Measurements from ENCODE around the gene SYT5.

DNA sequence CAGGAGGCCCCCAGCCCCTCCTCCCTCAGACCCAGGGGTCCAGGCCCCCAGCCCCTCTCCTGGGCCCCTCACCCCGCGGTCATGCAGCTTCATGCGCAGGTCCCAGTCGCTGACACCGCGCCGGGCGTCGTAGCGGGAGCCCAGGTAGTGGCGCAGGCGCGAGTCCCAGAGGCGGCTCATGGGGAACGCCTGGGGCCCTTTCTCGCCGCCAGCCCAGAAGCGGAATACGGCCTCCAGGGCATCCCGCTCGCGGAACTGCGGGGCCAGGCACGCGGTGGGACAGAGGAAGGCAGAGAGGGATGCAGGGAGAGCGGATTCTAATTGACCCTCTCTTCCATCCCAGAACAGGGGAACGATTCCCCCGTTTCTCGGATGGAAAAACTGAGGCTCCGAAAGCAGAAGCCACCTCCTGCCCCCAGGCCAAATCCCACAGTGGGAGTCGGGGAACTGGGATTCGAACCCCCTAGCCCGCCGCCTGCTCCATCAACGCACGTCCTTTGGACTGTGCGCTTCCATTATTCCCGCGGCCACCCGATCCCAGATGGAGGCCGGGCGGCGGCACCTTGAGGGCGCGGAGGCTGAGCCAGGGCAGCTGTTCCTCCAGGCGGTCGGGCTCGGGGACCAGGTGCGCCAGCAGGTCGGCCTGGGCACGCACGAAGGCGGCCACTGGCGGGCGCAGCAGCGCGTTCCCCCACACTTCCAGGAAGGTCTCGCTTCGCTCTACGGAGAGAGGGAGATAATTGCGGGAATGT is 18.3 kb downstream of the SYT5 start:
- no peak for TF ChIP-seq POLR2A (IDR thresholded peaks at IDR 0.05; ENCODE audit: control extremely low read depth in 1 of 2, low read depth in 2 of 2, low read length in 2 of 2)
- TF ChIP-seq GABPA (IDR thresholded peaks at IDR 0.05; ENCODE audit: borderline replicate concordance, insufficient read depth, low read length): no peak
- no peak for TF ChIP-seq BACH1 (IDR thresholded peaks at IDR 0.05; ENCODE audit: low read length)
- no peak for TF ChIP-seq CHD1 (IDR thresholded peaks at IDR 0.05; ENCODE audit: low read depth, low read length)
- TF ChIP-seq EGR1 (IDR thresholded peaks at IDR 0.05; ENCODE audit: borderline replicate concordance, low read depth, low read length): no peak
- no peak for TF ChIP-seq NRF1 (IDR thresholded peaks at IDR 0.05; ENCODE audit: low read depth, low read length)
- no peak; a peak in 1 of 4 replicates for TF ChIP-seq HDAC2 (IDR thresholded peaks at IDR 0.05; ENCODE audit: borderline replicate concordance in 1 of 2, low read depth in 2 of 2, low read length in 2 of 2)
- no peak for TF ChIP-seq CTCF (IDR thresholded peaks at IDR 0.05; ENCODE audit: control extremely low read depth in 1 of 3, insufficient read depth in 1 of 3, low read depth in 1 of 3, low read length in 3 of 3)

Data from H1 (cell line).